Uterine smooth muscle cell (primary cell): ENCODE results near the gene DMAC2L. TPM values are rescaled to one million over a fixed set of nuclear protein-coding genes. Genes with fewer than 3 reads are reported as not detected.

ENCODE experiments used
- total RNA-seq: library from RNA; depleted of rRNA; stranded (reverse); fragments of >200 nt; gene quantifications from 2 replicates; pipeline ENCODE4 v1.2.3, GENCODE V29; 2014

DMAC2L gene
- total RNA-seq, result 4.0 and 7.0 TPM in 2 replicates

GRCh38 chr14:50311972-50312733 is at the start of gene DMAC2L, which contains the start of gene L2HGDH:
DMAC2L (plus strand) TSS chr14:50312324; CDS start chr14:50321488, 9,164 bp downstream.
L2HGDH (minus strand) TSS chr14:50312229; CDS start chr14:50312150, 79 bp downstream.

Other genes starting within 250 kb of the DMAC2L start
- 4.5 and 6.1 TPM in 2 replicates for gene VCPKMT, start 195.8 kb upstream of the DMAC2L start, total RNA-seq
- gene SOS2, start 80.7 kb upstream of the DMAC2L start, total RNA-seq, result 20.4 and 24.9 TPM in 2 replicates
- 4.9 and 5.6 TPM in 2 replicates for gene L2HGDH, start 95 bp upstream of the DMAC2L start, total RNA-seq
- 27.4 and 84.9 TPM in 2 replicates for gene CDKL1, start 84.6 kb downstream of the DMAC2L start, total RNA-seq
- gene MAP4K5, start 220.2 kb downstream of the DMAC2L start, total RNA-seq, result 80.6 and 82.4 TPM in 2 replicates
- 7.2 and 10.0 TPM in 2 replicates for gene ATL1, start 247.8 kb downstream of the DMAC2L start, total RNA-seq